WERI-Rb-1 (cell line): Measurements from ENCODE around the gene MISP.

Source experiments
- DNase-seq: peaks from one replicate; pipeline ENCODE4 v3.0.0-alpha.2; 2020
- H3K27ac ChIP-seq: fragments of 250-450 bp; sonication (Bioruptor Pico); 2 replicates; pipeline ENCODE4 v1.5.1; 2020; ENCODE audit warnings: mild to moderate bottlenecking, moderate library complexity
- H3K27me3 ChIP-seq: fragments of 250-450 bp; sonication (Bioruptor Pico); 2 replicates; pipeline ENCODE4 v1.5.1; 2021; ENCODE audit warnings: mild to moderate bottlenecking, low read depth, moderate library complexity; ENCODE audit not compliant: insufficient read depth, severe bottlenecking
- H3K36me3 ChIP-seq: fragments of 250-450 bp; sonication (Bioruptor Pico); 2 replicates; pipeline ENCODE4 v1.5.1; 2020; ENCODE audit warnings: mild to moderate bottlenecking, moderate library complexity
- H3K4me3 ChIP-seq: 2 replicates; pipeline ENCODE4 v1.5.1; 2011; ENCODE audit warnings: low read depth, mild to moderate bottlenecking, control low read depth, low read length
- H3K9me3 ChIP-seq: fragments of 250-450 bp; sonication (Bioruptor Pico); 2 replicates; pipeline ENCODE4 v1.5.1; 2021; ENCODE audit warnings: mild to moderate bottlenecking, moderate library complexity; ENCODE audit not compliant: severe bottlenecking
- CTCF ChIP-seq: IDR thresholded peaks from 2 replicates; pipeline ENCODE4 v1.5.1; 2011; ENCODE audit warnings: low read depth, mild to moderate bottlenecking, control low read depth, inconsistent platforms, low read length

MISP gene

GRCh38 chr19:805600-806550, 55.0 kb downstream of the MISP start:
- Histone ChIP-seq H3K27me3 (no peaks in the 10 kb centered on the region), H3K4me3 (no peak overlapping the region), H3K9me3 (no peaks in the 10 kb centered on the region), H3K36me3 (peaks cover 97% of the 10 kb centered on the region), H3K27ac (no peak overlapping the region)
- TF ChIP-seq CTCF: no peak
- no peak for DNase-seq

- Histone ChIP-seq H3K27me3 (no peaks in the 10 kb centered on the region), H3K27ac (no peak overlapping the region), H3K4me3 (no peak overlapping the region), H3K9me3 (no peaks in the 10 kb centered on the region), H3K36me3 (peaks cover 97% of the 10 kb centered on the region)
- no peak for DNase-seq
- no peak for TF ChIP-seq CTCF
Measured at GRCh38 chr19:806815-807421, 56.0 kb downstream of the MISP start.

- no peak for DNase-seq
- Histone ChIP-seq H3K9me3 (no peaks in the 10 kb centered on the region), H3K27ac (no peak overlapping the region), H3K36me3 (peaks cover 92% of the 10 kb centered on the region), H3K27me3 (no peaks in the 10 kb centered on the region), H3K4me3 (no peak overlapping the region)
- no peak for TF ChIP-seq CTCF
Measured at GRCh38 chr19:807627-808422, 56.9 kb downstream of the MISP start.

- no peak overlapping the region for H3K4me3 ChIP-seq
- peaks cover 92% of the 10 kb centered on the region for H3K36me3 ChIP-seq
- TF ChIP-seq CTCF: no peak
- no peaks in the 10 kb centered on the region for H3K9me3 ChIP-seq
- no peak for DNase-seq
- H3K27me3 ChIP-seq: no peaks in the 10 kb centered on the region
- H3K27ac ChIP-seq: no peak overlapping the region
Measured at GRCh38 chr19:808423-808775, 57.5 kb downstream of the MISP start.

GRCh38 chr19:810077-810855, 59.4 kb downstream of the MISP start:
- no peak overlapping the region for H3K27ac ChIP-seq
- no peak for DNase-seq
- H3K4me3 ChIP-seq: no peak overlapping the region
- H3K27me3 ChIP-seq: no peaks in the 10 kb centered on the region
- H3K36me3 ChIP-seq: peaks cover 90% of the 10 kb centered on the region
- H3K9me3 ChIP-seq: no peaks in the 10 kb centered on the region
- no peak for TF ChIP-seq CTCF
